Measurements from ENCODE around the gene AKAP11. TPM values are rescaled to one million over a fixed set of nuclear protein-coding genes. Genes with fewer than 3 reads are reported as not detected.

AKAP11 gene
- total and polyA plus RNA-seq, 2 of the 13 experiments (the other 11 are each of a cell fraction or from before 2014, with no cell fraction given), result 7.2 to 9.8 TPM

DNA sequence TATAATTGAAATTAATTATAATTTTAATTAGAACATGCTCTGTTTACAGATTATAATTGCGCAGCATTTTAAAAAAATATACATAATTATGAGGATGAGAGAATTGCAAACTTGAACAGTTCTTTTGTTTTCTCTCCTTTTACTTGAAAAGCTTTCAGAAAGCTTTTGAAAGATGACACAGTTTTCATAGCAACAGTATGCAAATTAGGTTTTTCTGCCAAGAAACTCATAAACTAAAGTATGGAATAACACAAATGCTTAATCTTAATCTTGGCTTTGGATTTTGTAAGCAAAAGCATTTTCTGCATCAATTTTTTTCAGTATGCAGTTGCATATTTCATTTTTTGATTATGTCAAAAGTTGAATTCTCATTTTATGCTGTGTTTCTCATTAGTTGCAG is 32.8 kb upstream of the AKAP11 start:
- ChIA-PET POLR2A (no interaction called here), CTCF (ENCODE audit: low intra/inter-chr PET ratio, low total read pairs) (no interaction called here)
- no peaks in the 10 kb centered on the region for H4K20me1 ChIP-seq (ENCODE audit: insufficient read depth, low read length)
- intact Hi-C loops (cut with micrococcal nuclease; ENCODE audit: unreplicated experiment), result no loop called here
- no peaks in the 10 kb centered on the region for H3K9me3 ChIP-seq (ENCODE audit: low read length)
- no peaks in the 10 kb centered on the region for H3K79me2 ChIP-seq (ENCODE audit: insufficient read depth, low read length)
- H3K36me3 ChIP-seq (replicated peaks in 1 of 2; ENCODE audit: control insufficient read depth in 1 of 2, insufficient read depth in 2 of 2, low read length in 2 of 2), result no peaks in the 10 kb centered on the region
- no peak overlapping the region for H3K4me2 ChIP-seq (ENCODE audit: low read depth, low read length)
- TF ChIP-seq TBP (CRISPR knock-in tag; IDR thresholded peaks at IDR 0.05), result no peak
- no peak for TF ChIP-seq ZNF225 (CRISPR knock-in tag; IDR thresholded peaks at IDR 0.05)
- TF ChIP-seq, protein P1, sequence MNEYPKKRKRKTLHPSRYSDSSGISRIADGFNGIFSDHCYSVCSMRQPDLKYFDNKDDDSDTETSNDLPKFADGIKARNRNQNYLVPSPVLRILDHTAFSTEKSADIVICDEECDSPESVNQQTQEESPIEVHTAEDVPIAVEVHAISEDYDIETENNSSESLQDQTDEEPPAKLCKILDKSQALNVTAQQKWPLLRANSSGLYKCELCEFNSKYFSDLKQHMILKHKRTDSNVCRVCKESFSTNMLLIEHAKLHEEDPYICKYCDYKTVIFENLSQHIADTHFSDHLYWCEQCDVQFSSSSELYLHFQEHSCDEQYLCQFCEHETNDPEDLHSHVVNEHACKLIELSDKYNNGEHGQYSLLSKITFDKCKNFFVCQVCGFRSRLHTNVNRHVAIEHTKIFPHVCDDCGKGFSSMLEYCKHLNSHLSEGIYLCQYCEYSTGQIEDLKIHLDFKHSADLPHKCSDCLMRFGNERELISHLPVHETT (CRISPR knock-in tag; conservative IDR thresholded peaks at IDR 0.05), result no peak
- TF ChIP-seq, protein P2, sequence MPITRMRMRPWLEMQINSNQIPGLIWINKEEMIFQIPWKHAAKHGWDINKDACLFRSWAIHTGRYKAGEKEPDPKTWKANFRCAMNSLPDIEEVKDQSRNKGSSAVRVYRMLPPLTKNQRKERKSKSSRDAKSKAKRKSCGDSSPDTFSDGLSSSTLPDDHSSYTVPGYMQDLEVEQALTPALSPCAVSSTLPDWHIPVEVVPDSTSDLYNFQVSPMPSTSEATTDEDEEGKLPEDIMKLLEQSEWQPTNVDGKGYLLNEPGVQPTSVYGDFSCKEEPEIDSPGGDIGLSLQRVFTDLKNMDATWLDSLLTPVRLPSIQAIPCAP (CRISPR knock-in tag; IDR thresholded peaks at IDR 0.05; ENCODE audit: low read depth), result no peak
- TF ChIP-seq CHD2 (IDR thresholded peaks at IDR 0.05; ENCODE audit: low read depth, low read length), result no peak
- no peak for TF ChIP-seq MED8 (CRISPR knock-in tag; IDR thresholded peaks at IDR 0.05; ENCODE audit: insufficient replicate concordance)
- TF ChIP-seq ZNF160 (CRISPR knock-in tag; IDR thresholded peaks at IDR 0.05), result no peak
- no peak for TF ChIP-seq ZNF546 (CRISPR knock-in tag; conservative IDR thresholded peaks at IDR 0.05)
- TF ChIP-seq TGIF2 (CRISPR knock-in tag; IDR thresholded peaks at IDR 0.05), result no peak
- no peak for TF ChIP-seq ZNF317 (CRISPR knock-in tag; IDR thresholded peaks at IDR 0.05)
- TF ChIP-seq, protein P3, sequence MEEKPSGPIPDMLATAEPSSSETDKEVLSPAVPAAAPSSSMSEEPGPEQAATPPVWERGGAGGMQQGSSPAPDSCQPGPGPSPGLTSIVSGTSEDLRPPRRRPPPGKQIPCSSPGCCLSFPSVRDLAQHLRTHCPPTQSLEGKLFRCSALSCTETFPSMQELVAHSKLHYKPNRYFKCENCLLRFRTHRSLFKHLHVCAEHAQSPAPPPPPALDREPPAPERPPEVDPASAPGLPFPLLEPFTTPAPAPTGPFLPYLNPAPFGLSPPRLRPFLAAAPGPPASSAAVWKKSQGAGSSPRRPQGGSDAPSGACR (CRISPR knock-in tag; IDR thresholded peaks at IDR 0.05), result no peak
- TF ChIP-seq, protein P4, sequence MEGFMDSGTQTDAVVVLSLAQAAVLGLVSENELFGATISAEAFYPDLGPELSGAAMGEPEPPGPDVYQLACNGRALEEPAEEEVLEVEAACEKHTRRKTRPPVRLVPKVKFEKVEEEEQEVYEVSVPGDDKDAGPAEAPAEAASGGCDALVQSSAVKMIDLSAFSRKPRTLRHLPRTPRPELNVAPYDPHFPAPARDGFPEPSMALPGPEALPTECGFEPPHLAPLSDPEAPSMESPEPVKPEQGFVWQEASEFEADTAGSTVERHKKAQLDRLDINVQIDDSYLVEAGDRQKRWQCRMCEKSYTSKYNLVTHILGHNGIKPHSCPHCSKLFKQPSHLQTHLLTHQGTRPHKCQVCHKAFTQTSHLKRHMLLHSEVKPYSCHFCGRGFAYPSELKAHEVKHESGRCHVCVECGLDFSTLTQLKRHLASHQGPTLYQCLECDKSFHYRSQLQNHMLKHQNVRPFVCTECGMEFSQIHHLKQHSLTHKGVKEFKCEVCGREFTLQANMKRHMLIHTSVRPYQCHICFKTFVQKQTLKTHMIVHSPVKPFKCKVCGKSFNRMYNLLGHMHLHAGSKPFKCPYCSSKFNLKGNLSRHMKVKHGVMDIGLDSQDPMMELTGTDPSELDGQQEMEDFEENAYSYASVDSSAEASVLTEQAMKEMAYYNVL (CRISPR knock-in tag; IDR thresholded peaks at IDR 0.05; ENCODE audit: borderline replicate concordance), result no peak
- no peak for TF ChIP-seq PHF8 (CRISPR knock-in tag; IDR thresholded peaks at IDR 0.05)
- no peak for TF ChIP-seq ZNF558 (CRISPR knock-in tag; IDR thresholded peaks at IDR 0.05; ENCODE audit: borderline replicate concordance)
- TF ChIP-seq, protein P5, sequence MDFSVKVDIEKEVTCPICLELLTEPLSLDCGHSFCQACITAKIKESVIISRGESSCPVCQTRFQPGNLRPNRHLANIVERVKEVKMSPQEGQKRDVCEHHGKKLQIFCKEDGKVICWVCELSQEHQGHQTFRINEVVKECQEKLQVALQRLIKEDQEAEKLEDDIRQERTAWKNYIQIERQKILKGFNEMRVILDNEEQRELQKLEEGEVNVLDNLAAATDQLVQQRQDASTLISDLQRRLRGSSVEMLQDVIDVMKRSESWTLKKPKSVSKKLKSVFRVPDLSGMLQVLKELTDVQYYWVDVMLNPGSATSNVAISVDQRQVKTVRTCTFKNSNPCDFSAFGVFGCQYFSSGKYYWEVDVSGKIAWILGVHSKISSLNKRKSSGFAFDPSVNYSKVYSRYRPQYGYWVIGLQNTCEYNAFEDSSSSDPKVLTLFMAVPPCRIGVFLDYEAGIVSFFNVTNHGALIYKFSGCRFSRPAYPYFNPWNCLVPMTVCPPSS (IDR thresholded peaks at IDR 0.05), result no peak
- TF ChIP-seq ZFX (CRISPR knock-in tag; IDR thresholded peaks at IDR 0.05; ENCODE audit: low read depth), result no peak
- TF ChIP-seq, protein P6, sequence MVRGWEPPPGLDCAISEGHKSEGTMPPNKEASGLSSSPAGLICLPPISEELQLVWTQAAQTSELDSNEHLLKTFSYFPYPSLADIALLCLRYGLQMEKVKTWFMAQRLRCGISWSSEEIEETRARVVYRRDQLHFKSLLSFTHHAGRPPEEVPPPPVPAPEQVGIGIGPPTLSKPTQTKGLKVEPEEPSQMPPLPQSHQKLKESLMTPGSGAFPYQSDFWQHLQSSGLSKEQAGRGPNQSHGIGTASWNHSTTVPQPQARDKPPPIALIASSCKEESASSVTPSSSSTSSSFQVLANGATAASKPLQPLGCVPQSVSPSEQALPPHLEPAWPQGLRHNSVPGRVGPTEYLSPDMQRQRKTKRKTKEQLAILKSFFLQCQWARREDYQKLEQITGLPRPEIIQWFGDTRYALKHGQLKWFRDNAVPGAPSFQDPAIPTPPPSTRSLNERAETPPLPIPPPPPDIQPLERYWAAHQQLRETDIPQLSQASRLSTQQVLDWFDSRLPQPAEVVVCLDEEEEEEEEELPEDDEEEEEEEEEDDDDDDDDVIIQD (CRISPR knock-in tag; IDR thresholded peaks at IDR 0.05; ENCODE audit: low read depth), result no peak
- TF ChIP-seq, protein P7, sequence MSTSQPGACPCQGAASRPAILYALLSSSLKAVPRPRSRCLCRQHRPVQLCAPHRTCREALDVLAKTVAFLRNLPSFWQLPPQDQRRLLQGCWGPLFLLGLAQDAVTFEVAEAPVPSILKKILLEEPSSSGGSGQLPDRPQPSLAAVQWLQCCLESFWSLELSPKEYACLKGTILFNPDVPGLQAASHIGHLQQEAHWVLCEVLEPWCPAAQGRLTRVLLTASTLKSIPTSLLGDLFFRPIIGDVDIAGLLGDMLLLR (CRISPR knock-in tag; IDR thresholded peaks at IDR 0.05), result no peak
- ATAC-seq (no peak), DNase-seq (ENCODE audit: low spot score) (no peak), FAIRE-seq (no peak)
- H3K4me3 ChIP-seq (replicated peaks in 1 of 3; ENCODE audit: insufficient read depth in 1 of 3, low read depth in 2 of 3, low read length in 3 of 3), result no peak overlapping the region
- H2AFZ ChIP-seq (ENCODE audit: low read length), result no peak overlapping the region
- H3K27ac ChIP-seq (ENCODE audit: extremely low read length, insufficient read depth, low read length), result no peak overlapping the region
- H3K9ac ChIP-seq (ENCODE audit: insufficient read depth, low read depth, low read length), result no peak overlapping the region
- H3K27me3 ChIP-seq (ENCODE audit: control insufficient read depth in 1 of 2, insufficient read depth in 2 of 2, low read length in 2 of 2), result no peaks in the 10 kb centered on the region; a peak in 1 of 5 replicates
- in situ Hi-C loops (cut with HindIII; ENCODE audit: extremely low pct_ligation_motif_present, low pct_unique_long_range_greater_than_20kb), result no loop called here
- peaks cover 9% of the 10 kb centered on the region for H3K4me1 ChIP-seq (ENCODE audit: insufficient read depth, low read length)
- BruUV-seq (replicated peaks), result no TSS peak
- WGBS (ENCODE audit: low lambda C conversion rate), result 81% methylated on average over 1 of the region's 1 CpG
